HG02759 (cell line): ENCODE measurements around the gene MLC1.

Experiments used
- ATAC-seq: cut with Tn5 transposase; IDR thresholded peaks from one replicate; pipeline ENCODE4 v1.9.1; 2021; ENCODE audit warnings: mild to moderate bottlenecking, moderate library complexity; ENCODE audit not compliant: unreplicated experiment

MLC1 gene

DNA sequence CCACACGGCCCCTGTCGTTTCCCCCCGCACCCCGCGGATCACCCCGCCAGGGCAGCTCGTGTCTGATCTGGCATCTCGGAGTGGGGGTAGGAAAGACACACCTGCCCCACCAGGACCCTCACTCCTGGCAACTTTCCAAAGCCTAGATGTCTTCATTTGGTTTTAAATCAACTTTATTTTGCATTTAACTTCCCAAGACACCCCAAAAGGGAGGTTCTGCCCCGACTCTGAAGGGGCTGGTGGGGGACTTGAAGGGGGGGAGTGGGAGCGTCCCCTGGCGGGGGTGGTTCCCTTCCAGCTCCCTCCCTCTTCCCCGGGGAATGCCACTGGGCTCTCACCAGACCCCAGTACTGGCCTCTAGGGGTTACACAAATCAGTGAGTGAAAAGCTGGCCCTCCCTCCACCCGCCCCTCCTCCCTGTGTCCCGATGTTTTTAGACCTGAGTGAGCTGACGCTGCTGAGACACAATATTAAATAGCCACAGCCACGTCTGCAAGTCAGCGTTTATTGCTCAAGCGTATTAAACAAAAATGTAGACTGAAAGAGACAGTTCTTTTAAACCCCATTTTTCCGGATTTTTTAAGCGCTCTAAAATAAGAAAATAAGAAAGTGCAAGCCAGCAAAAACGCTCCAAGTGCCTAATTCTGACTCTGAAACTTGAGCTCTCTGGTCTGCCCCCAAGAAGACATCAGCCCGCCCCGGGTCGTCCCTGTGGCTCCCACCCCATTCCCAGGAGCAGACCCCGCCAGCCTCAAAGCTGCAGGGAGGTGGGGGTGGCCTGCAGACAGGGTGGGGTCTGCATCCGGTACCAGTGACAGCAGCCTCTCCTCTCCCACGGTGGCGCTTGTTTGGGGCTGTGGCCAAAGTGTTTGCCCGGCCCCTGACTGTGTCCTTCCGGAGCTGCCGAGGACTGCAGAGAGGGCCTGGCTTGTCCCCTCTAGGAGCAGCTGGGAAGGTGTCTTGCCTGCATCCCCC, 26.0 kb downstream of the MLC1 start:
- ATAC-seq = no peak

GRCh38 chr22:50058061-50058905, 26.9 kb downstream of the MLC1 start, which contains the start of gene TTLL8:
TTLL8 (minus strand) TSS chr22:50058298.
- no peak for ATAC-seq

DNA sequence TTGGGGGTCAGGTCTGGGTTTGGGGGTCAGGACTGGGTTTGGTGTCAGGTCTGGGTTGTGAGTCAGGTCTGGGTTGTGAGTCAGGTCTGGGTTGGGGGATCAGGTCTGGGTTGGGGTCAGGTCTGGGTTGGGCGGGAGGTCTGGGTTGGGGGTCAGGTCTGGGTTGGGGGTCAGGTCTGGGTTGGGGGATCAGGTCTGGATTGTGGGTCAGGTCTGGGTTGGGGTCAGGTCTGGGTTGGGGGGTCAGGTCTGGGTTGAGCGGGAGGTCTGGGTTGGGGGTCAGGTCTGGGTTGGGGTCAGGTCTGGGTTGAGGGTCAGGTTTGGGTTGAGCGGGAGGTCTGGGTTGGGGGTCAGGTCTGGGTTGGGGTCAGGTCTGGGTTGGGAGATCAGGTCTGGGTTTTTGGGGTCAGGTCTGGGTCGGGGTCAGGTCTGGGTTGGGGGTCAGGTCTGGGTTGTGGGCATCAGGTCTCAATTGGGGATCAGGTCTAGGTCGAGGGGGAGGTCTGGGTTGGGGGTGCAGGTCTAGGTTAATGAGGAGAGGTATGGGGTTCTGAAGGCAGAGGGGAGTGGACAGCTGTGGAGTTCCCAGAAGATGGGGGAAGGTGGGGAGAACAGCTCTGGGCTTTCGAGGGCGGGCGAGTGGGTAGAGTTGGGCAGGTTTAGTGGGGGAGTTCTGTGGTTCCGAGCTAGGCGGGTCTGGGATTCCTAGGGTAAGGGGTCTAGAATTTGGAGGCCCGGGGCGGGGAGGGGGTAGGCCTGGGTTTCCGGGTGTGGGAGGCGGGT, 27.8 kb downstream of the MLC1 start:
- ATAC-seq = no peak

- no peak for ATAC-seq
Measured at GRCh38 chr22:50056214-50056972, 28.8 kb downstream of the MLC1 start.

DNA sequence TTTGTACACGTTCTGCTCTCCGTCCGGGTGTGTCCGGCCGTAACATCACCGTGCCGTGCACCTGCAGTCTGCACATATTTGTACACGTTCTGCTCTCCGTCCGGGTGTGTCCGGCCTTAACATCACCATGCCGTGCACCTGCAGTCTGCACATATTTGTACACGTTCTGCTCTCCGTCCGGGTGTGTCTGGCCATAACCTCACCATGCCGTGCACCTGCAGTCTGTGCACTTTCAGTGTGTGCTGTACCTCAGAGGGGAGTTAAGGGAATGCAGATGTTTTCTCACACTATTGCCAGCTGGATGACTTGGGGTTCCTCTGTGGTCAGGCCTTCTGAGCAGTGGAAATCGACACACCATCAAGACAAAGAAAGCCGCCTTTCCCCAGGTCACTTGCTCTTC, 31.4 kb downstream of the MLC1 start:
- no peak for ATAC-seq

DNA sequence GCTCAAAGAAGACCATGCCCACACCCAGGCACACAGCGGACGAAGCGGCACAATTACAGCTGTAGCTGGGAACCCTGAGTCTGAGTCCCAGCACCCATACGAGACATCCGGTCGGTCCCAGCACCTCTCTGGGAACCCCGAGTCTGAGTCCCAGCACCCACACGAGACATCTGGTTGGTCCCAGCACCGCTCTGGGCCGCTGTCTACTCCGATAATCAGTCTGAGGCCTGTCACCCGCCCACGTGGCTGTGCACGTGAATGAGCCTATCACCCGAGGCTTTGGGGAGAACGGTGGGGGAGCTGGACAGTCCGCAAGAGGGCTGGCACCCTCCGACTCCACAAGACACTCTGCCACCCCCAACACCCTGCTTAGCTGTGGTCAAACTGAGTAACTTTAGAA, 33.3 kb downstream of the MLC1 start:
- no peak for ATAC-seq

- ATAC-seq = no peak
Measured at GRCh38 chr22:50049299-50050195, 35.7 kb downstream of the MLC1 start.

GRCh38 chr22:50048836-50049235, 36.4 kb downstream of the MLC1 start:
- ATAC-seq = no peak

- no peak for ATAC-seq
Measured at GRCh38 chr22:50048061-50048765, 37.0 kb downstream of the MLC1 start.

- ATAC-seq = no peak
Measured at GRCh38 chr22:50047346-50047745, 37.9 kb downstream of the MLC1 start.

DNA sequence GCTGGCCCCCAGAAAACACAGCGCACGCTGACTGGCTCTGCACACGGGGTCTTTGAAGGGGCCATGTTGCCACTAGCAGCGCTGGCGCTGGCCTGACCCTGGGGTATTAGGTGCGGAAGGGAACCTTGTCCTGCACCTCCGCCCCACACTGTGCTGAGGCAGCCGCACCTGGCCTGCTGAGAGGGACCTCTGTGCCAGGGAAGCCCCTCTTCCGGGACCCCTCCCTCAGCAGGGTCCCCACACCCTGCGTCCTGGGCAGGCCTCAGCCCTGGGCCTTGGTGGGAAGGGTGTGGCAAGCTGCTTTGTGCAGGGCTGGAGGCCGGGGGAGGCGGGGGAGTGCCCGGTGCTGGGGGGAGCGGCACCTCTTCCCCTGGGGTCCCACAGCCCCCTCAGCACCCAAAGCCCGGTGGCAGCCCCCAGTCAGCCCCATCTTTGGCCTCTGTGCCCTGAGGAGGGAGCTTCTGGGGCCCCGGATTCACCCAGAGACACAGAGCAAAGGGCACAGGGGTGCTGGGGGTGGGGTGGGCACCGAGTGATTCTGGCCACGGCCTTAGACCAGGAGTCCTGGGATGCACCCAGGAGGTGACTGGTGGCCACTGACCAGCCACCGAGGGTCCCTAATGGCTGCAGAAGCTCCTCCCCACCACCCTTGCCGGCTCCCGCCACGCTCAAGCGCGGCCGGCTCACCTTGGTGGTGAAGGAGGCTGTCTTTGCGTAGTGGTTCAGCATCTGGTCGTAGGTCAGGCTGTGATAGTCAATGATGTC, 38.6 kb downstream of the MLC1 start:
- ATAC-seq = no peak

DNA sequence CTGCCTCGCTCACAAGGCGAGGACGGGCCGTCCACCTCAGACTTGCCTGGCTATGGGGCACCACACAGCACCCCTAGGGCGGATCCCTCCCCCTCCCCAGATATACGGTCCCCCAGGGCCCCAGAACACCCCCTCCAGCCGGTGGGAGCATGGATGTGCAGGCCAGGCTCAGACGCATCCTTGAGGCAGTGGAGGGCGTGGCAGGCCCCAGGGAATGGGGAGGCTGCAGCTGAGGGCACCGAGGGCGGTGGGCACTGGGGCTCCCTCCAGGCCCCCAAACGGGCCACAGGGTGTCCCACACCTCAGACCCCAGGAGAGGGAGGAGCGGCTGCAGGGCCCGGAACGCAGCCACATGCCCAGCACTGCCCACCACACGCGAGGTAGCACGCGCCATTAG, 39.2 kb downstream of the MLC1 start:
- no peak for ATAC-seq

- ATAC-seq = no peak
Measured at GRCh38 chr22:50045211-50046018, 39.8 kb downstream of the MLC1 start.

GRCh38 chr22:50044485-50045118, 40.6 kb downstream of the MLC1 start:
- ATAC-seq = no peak

DNA sequence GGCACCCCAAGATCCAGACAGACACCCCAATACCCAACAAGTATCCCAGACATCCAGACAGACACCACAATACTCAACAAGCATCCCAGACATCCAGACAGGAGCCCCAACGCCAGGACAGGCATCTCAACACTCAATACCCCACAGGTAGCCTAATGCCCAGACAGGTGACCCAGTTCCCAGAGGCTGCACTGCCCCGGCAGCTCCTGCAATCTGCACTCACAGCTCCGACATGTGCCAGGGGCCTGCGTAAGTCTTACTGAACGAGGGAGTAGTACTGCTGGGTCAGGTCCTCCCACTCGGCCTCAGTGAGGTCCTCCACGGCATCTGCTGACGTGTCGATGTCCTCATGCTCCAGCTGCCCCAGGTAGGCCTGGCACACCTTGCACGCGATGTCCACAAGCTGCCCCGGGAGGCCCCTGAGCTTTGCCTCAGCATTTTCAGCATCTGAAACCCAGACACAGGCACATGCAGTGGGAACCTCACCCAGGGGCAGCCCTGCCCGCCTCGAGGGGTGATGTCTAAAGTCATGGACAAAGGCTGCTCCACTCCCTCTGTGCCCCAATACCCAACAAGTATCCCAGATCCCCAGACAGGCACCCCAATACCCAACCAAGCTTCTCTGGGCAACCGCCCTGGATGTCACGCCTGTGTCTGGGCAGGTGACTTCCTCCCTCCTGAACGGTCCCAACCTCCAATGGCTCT, 43.7 kb downstream of the MLC1 start:
- ATAC-seq = no peak

DNA sequence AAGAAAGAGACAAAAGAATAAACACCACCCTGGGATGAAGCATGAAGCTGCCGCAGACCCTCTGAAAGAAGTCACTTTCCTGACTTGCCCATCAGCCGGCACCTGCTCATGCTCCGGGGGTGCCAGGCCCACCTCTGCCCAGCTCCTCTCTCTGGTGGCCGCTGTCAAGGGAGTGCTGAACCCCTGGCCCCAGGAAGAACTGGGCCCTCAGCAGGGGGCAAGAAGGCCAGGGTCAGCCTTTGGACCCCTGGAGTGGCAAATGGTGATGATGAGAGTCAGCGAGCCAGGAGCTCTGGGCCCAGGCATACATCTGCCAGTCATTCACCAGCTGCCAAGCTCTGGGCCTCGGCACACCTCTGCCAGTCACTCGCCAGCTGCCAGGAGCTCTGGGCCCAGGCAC, 44.5 kb downstream of the MLC1 start:
- no peak for ATAC-seq
